ENCODE data around the gene ACIN1. TPM values are rescaled to one million over a fixed set of nuclear protein-coding genes. Genes with fewer than 3 reads are reported as not detected.

ACIN1 gene
- total RNA-seq, 1 donor from 2014 or later, result 163 TPM

GRCh38 chr14:23042162-23042965, 52.6 kb downstream of the ACIN1 start, which contains the start of gene PSMB11:
Gene PSMB11, plus strand, starts transcription at chr14:23042212. Its CDS starts 14 bp downstream, at chr14:23042226.
- peaks cover 11% of the 10 kb centered on the region for H3K4me1 ChIP-seq
- no peak for DNase-seq
- H3K4me3 ChIP-seq, result no peak within 1 kb of the TSS
- TF ChIP-seq CTCF (IDR thresholded peaks at IDR 0.05), result no peak
- no peaks in the 10 kb centered on the region for H3K9me3 ChIP-seq
- H3K27ac ChIP-seq, result no peak within 1 kb of the TSS
- intact Hi-C loops (cut with DNase I), result no loop called here
- no peaks in the 10 kb centered on the region for H3K27me3 ChIP-seq (ENCODE audit: low read depth)
- no peaks in the 10 kb centered on the region for H3K36me3 ChIP-seq
- no peak for ATAC-seq

GRCh38 chr14:23041729-23042128, 53.2 kb downstream of the ACIN1 start:
- Histone ChIP-seq H3K4me1 (peaks cover 11% of the 10 kb centered on the region), H3K4me3 (no peak overlapping the region), H3K36me3 (no peaks in the 10 kb centered on the region), H3K27me3 (ENCODE audit: low read depth) (no peaks in the 10 kb centered on the region), H3K9me3 (no peaks in the 10 kb centered on the region), H3K27ac (no peak overlapping the region)
- intact Hi-C loops (cut with DNase I), result no loop called here
- no peak for TF ChIP-seq CTCF (IDR thresholded peaks at IDR 0.05)
- no peak for ATAC-seq
- no peak for DNase-seq

GRCh38 chr14:23040100-23040499, 54.8 kb downstream of the ACIN1 start:
- Histone ChIP-seq H3K9me3 (no peaks in the 10 kb centered on the region), H3K4me3 (no peak overlapping the region), H3K27ac (no peak overlapping the region), H3K4me1 (peaks cover 6% of the 10 kb centered on the region), H3K36me3 (no peaks in the 10 kb centered on the region), H3K27me3 (ENCODE audit: low read depth) (no peaks in the 10 kb centered on the region)
- DNase-seq (no peak), ATAC-seq (no peak)
- intact Hi-C loops (cut with DNase I), result no loop called here
- no peak for TF ChIP-seq CTCF (IDR thresholded peaks at IDR 0.05)

GRCh38 chr14:23035303-23036144, 59.4 kb downstream of the ACIN1 start:
- peak overlapping the region; percentile 89 for H3K4me3 ChIP-seq
- DNase-seq, result no peak
- H3K9me3 ChIP-seq, result no peaks in the 10 kb centered on the region
- TF ChIP-seq CTCF (IDR thresholded peaks at IDR 0.05), result no peak
- intact Hi-C loops (cut with DNase I), result no loop called here
- no peaks in the 10 kb centered on the region for H3K27me3 ChIP-seq (ENCODE audit: low read depth)
- peaks cover 29% of the 10 kb centered on the region for H3K36me3 ChIP-seq
- ATAC-seq, result no peak
- peaks cover 20% of the 10 kb centered on the region for H3K4me1 ChIP-seq
- H3K27ac ChIP-seq, result peak overlapping the region; percentile 94

GRCh38 chr14:23034498-23035302, 60.2 kb downstream of the ACIN1 start, which contains the start of gene PSMB5:
Gene PSMB5, minus strand, starts transcription at chr14:23034900. Its CDS starts 19 bp downstream, at chr14:23034881.
- Histone ChIP-seq H3K27ac (peak within 1 kb of the TSS; percentile 94), H3K27me3 (ENCODE audit: low read depth) (no peaks in the 10 kb centered on the region), H3K4me1 (peaks cover 20% of the 10 kb centered on the region), H3K36me3 (peaks cover 37% of the 10 kb centered on the region), H3K4me3 (peak within 1 kb of the TSS; percentile 89), H3K9me3 (no peaks in the 10 kb centered on the region)
- TF ChIP-seq CTCF (IDR thresholded peaks at IDR 0.05), result no peak
- DNase-seq (peak; percentile 92), ATAC-seq (peak; percentile 98 to 99)
- intact Hi-C loops (cut with DNase I), result no loop called here
